ENCODE data around the gene POLR3H. TPM values are rescaled to one million over a fixed set of nuclear protein-coding genes. Genes with fewer than 3 reads are reported as not detected.
"Not testable (repeated sequence)": the region's sequence is repeated elsewhere in the genome, so short reads cannot be mapped to it uniquely, and the experiment has no call there.

POLR3H gene, protein sequence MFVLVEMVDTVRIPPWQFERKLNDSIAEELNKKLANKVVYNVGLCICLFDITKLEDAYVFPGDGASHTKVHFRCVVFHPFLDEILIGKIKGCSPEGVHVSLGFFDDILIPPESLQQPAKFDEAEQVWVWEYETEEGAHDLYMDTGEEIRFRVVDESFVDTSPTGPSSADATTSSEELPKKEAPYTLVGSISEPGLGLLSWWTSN
- total RNA-seq, result 9.7 and 12.2 TPM in 2 replicates

- Histone ChIP-seq H3K36me3 (ENCODE audit: control insufficient read depth, insufficient read depth, low read length) (no peaks in the 10 kb centered on the region), H3K4me3 (ENCODE audit: low read depth, low read length) (peak within 1 kb of the TSS; percentile 59), H3K27me3 (ENCODE audit: control insufficient read depth, insufficient read depth, low read length) (no peaks in the 10 kb centered on the region)
- TF ChIP-seq, protein P1, sequence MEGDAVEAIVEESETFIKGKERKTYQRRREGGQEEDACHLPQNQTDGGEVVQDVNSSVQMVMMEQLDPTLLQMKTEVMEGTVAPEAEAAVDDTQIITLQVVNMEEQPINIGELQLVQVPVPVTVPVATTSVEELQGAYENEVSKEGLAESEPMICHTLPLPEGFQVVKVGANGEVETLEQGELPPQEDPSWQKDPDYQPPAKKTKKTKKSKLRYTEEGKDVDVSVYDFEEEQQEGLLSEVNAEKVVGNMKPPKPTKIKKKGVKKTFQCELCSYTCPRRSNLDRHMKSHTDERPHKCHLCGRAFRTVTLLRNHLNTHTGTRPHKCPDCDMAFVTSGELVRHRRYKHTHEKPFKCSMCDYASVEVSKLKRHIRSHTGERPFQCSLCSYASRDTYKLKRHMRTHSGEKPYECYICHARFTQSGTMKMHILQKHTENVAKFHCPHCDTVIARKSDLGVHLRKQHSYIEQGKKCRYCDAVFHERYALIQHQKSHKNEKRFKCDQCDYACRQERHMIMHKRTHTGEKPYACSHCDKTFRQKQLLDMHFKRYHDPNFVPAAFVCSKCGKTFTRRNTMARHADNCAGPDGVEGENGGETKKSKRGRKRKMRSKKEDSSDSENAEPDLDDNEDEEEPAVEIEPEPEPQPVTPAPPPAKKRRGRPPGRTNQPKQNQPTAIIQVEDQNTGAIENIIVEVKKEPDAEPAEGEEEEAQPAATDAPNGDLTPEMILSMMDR (IDR thresholded peaks at IDR 0.05; ENCODE audit: insufficient read depth, low read length, poor library complexity, severe bottlenecking), result peak; percentile 77
- peak; percentile 90 for DNase-seq (ENCODE audit: low read depth)
Measured at GRCh38 chr22:41543854-41544670, at the start of gene POLR3H. Gene POLR3H (minus strand): TSS chr22:41544470. CDS start chr22:41544101, 369 bp downstream.

DNA sequence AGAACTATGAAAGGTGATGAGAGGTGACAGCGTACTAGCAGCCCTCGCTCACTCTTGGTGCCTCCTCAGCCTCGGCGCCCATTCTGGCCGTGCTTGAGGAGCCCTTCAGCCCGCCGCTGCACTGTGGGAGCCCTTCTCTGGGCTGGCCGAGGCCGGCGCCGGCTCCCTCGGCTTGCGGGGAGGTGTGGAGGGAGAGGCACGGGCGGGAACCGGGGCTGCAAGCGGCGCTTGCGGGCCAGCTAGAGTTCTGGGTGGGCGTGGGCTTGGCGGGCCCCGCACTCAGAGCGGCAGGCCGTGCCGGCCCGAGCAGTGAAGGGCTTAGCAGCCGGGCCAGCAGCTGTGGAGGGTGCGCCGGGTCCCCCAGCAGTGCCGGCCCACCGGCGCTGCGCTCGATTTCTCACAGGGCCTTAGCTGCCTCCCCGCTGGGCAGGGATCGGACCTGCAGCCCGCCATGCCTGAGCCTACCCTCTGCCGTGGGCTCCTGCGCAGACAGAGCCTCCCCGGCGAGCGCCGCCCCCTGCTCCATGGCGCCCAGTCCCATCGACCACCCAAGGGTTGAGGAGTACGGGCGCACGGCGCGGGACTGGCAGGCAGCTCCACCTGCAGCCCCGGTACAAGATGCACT, 49.2 kb upstream of the POLR3H start:
- not testable (repeated sequence) for H3K36me3 ChIP-seq (ENCODE audit: control insufficient read depth, insufficient read depth, low read length); H3K27me3 ChIP-seq (ENCODE audit: control insufficient read depth, insufficient read depth, low read length); DNase-seq (ENCODE audit: low read depth); H3K4me3 ChIP-seq (ENCODE audit: low read depth, low read length)

DNA sequence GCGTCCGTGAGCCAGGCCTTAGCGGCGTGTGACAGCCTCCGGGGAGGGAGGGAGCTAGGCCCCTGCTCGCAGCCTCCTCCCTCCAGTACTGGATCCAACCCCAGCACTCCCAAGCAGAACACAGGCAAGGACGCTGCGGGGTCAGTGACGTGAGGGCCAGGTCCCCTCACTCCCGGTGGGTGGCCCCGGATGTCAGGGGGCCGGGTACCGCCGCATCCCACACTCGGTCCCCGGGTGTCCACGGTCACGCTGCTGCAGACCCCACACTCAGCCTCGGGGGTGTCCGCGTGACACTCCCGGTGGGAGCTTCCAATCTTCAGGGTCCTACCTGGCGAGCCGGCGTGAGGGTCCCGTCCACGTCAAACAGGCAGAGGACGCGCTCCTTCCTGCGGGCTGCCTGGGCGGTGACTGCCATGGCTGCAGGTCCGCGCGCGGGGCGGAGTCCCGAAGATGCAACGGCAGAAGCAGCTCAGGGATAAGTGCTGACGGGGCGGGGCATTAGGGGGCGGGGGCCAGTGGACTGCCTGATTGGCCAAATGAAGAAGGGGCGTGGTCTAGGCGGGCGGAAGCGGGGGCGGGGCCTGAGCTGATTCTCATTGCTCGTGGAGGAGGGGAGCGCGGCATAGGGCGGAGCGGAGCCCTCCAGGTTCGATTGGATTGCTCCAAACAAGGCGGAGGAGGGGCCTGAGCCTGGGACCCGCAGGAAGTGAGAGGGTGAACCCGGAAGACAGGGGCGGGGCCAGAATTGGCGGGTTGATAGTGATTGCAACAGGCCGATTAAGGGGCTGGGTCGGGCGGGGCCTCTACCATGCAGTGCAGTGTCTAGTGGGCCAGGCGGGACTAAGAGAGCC, 45.3 kb upstream of the POLR3H start, which contains the start of gene PMM1:
TSS of gene PMM1 (minus strand) at position 450 of the 851 bp plus-strand sequence. CDS start at position 415, 35 bp downstream.
- peak; percentile 94 for DNase-seq (ENCODE audit: low read depth)
- TF ChIP-seq, protein P1 (IDR thresholded peaks at IDR 0.05; ENCODE audit: insufficient read depth, low read length, poor library complexity, severe bottlenecking), result no peak
- Histone ChIP-seq H3K4me3 (ENCODE audit: low read depth, low read length) (peak within 1 kb of the TSS; percentile 95), H3K27me3 (ENCODE audit: control insufficient read depth, insufficient read depth, low read length) (no peaks in the 10 kb centered on the region), H3K36me3 (ENCODE audit: control insufficient read depth, insufficient read depth, low read length) (no peaks in the 10 kb centered on the region)

- TF ChIP-seq, protein P1 (IDR thresholded peaks at IDR 0.05; ENCODE audit: insufficient read depth, low read length, poor library complexity, severe bottlenecking), result no peak
- H3K36me3 ChIP-seq (ENCODE audit: control insufficient read depth, insufficient read depth, low read length), result no peaks in the 10 kb centered on the region
- H3K27me3 ChIP-seq (ENCODE audit: control insufficient read depth, insufficient read depth, low read length), result no peaks in the 10 kb centered on the region
- no peak for DNase-seq (ENCODE audit: low read depth)
- no peak overlapping the region for H3K4me3 ChIP-seq (ENCODE audit: low read depth, low read length)
Measured at GRCh38 chr22:41587347-41587723, 43.1 kb upstream of the POLR3H start.

DNA sequence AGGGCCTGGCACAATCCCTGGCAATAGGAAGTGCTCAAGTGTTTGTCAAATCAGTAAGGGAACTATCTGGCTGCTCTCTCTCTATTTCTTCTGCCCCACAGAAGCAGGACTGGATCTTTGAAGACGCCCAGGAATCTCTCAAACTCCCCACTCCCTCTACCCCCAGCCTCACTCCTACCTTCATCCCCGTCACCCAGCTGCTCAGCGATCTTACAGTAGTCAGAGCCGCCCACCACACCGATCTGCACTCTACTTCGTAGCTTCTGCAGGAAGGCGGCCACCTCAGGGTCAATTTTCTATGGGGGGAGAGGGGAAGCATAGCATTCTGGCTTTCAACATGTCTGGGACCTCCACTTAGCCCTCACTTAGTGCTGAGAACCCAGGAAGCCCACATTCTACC, 41.6 kb upstream of the POLR3H start:
- TF ChIP-seq, protein P1 (IDR thresholded peaks at IDR 0.05; ENCODE audit: insufficient read depth, low read length, poor library complexity, severe bottlenecking), result no peak
- Histone ChIP-seq H3K36me3 (ENCODE audit: control insufficient read depth, insufficient read depth, low read length) (no peaks in the 10 kb centered on the region), H3K27me3 (ENCODE audit: control insufficient read depth, insufficient read depth, low read length) (no peaks in the 10 kb centered on the region), H3K4me3 (ENCODE audit: low read depth, low read length) (no peak overlapping the region)
- DNase-seq (ENCODE audit: low read depth), result no peak

All from kidney epithelial cell (primary cell).